GM23338 (cell line): Measurements from ENCODE around the gene TFPI. TPM values are rescaled to one million over a fixed set of nuclear protein-coding genes. Genes with fewer than 3 reads are reported as not detected.

Experiments
- ATAC-seq: fragments of 200-7000 bp; cut with Tn5 transposase; 3 replicates; pipeline ENCODE4 v1.9.1; 2020
- DNase-seq: peaks from one replicate; pipeline ENCODE4 v3.0.0-alpha.2; 2015; ENCODE audit warnings: low spot score
- H2AFZ ChIP-seq: fragments of 200-600 bp; sonication (generic); 2 replicates; pipeline ENCODE4 v1.8.0; 2016; ENCODE audit warnings: antibody characterized with exemption, mild to moderate bottlenecking, moderate library complexity
- H3F3A ChIP-seq: fragments of 200-600 bp; sonication (generic); replicated peaks from 2 replicates; pipeline ENCODE4 v1.8.0; 2017; ENCODE audit warnings: antibody characterized with exemption, mixed run types, low read depth
- H3K27ac ChIP-seq: fragments of 200-600 bp; sonication (generic); 2 replicates; pipeline ENCODE4 v1.6.1; 2016; ENCODE audit warnings: low read depth
- H3K27me3 ChIP-seq: fragments of 200-600 bp; sonication (generic); 2 replicates; pipeline ENCODE4 v1.8.0; 2016; ENCODE audit warnings: mild to moderate bottlenecking, mixed run types, moderate library complexity; ENCODE audit not compliant: insufficient read depth
- H3K36me3 ChIP-seq: fragments of 200-600 bp; sonication (generic); 2 replicates; pipeline ENCODE4 v1.8.0; 2016; ENCODE audit warnings: mild to moderate bottlenecking; ENCODE audit not compliant: insufficient read depth
- H3K4me1 ChIP-seq: fragments of 200-600 bp; sonication (generic); 2 replicates; pipeline ENCODE4 v1.8.0; 2016; ENCODE audit warnings: mild to moderate bottlenecking, moderate library complexity; ENCODE audit not compliant: insufficient read depth
- H3K4me2 ChIP-seq: fragments of 200-600 bp; sonication (generic); 2 replicates; pipeline ENCODE4 v1.7.1; 2017; ENCODE audit warnings: mixed run types
- H3K4me3 ChIP-seq: fragments of 200-600 bp; sonication (generic); 2 replicates; pipeline ENCODE4 v1.6.1; 2016; ENCODE audit warnings: mixed run types
- H3K79me2 ChIP-seq: fragments of 200-600 bp; sonication (generic); replicated peaks from 2 replicates; pipeline ENCODE4 v1.8.0; 2017; ENCODE audit warnings: mild to moderate bottlenecking; ENCODE audit not compliant: insufficient read depth
- H3K9me2 ChIP-seq: fragments of 200-600 bp; sonication (generic); 2 replicates; pipeline ENCODE4 v1.8.0; 2017; ENCODE audit not compliant: insufficient read depth
- H4K20me1 ChIP-seq: fragments of 200-600 bp; sonication (generic); replicated peaks from 2 replicates; pipeline ENCODE4 v1.8.0; 2017; ENCODE audit warnings: mild to moderate bottlenecking; ENCODE audit not compliant: insufficient read depth
- H3K27ac Mint-ChIP-seq: 2 replicates; pipeline ENCODE4 v1.8.0; 2020; ENCODE audit warnings: inconsistent platforms, mild to moderate bottlenecking, moderate library complexity, mixed read lengths
- H3K27me3 Mint-ChIP-seq: 3 replicates; pipeline ENCODE4 v1.8.0; 2022; ENCODE audit warnings: low read depth, mild to moderate bottlenecking, moderate library complexity, mixed read lengths, inconsistent platforms; ENCODE audit not compliant: insufficient read depth, poor library complexity
- H3K36me3 Mint-ChIP-seq: 3 replicates; pipeline ENCODE4 v1.8.0; 2021; ENCODE audit warnings: low read depth, mild to moderate bottlenecking, inconsistent platforms, moderate library complexity, mixed read lengths
- H3K4me1 Mint-ChIP-seq: 3 replicates; pipeline ENCODE4 v1.8.0; 2020; ENCODE audit warnings: mild to moderate bottlenecking, inconsistent platforms, mixed read lengths
- H3K4me3 Mint-ChIP-seq: 3 replicates; pipeline ENCODE4 v1.8.0; 2021; ENCODE audit warnings: moderate library complexity, mild to moderate bottlenecking, inconsistent platforms, mixed read lengths
- H3K9me3 Mint-ChIP-seq: 3 replicates; pipeline ENCODE4 v1.8.0; 2020; ENCODE audit warnings: moderate library complexity, mild to moderate bottlenecking, inconsistent platforms, mixed read lengths
- CREB1 ChIP-seq: fragments of 250-450 bp; sonication (Bioruptor Pico); IDR thresholded peaks from 2 replicates; pipeline ENCODE4 v1.5.0; 2020; ENCODE audit warnings: low read depth, mild to moderate bottlenecking, moderate library complexity
- CTCF ChIP-seq, 2 experiments: fragments of 200-600 bp in 1 of 2; sonication (generic) in 1 of 2; conservative IDR thresholded peaks; 2 replicates each; pipeline versions ENCODE4 v1.5.1 to v1.6.1; 2016 to 2017; ENCODE audit warnings: antibody characterized with exemption in 2 of 2, low read depth in 2 of 2, mild to moderate bottlenecking in 2 of 2, moderate library complexity in 1 of 2
- ETS1 ChIP-seq: IDR thresholded peaks from 2 replicates; pipeline ENCODE4 v1.6.1; 2016; ENCODE audit warnings: antibody characterized with exemption
- EZH2 ChIP-seq: fragments of 200-600 bp; sonication (generic); IDR thresholded peaks from one replicate; pipeline ENCODE4 v1.8.0; 2017; ENCODE audit warnings: antibody characterized with exemption, mild to moderate bottlenecking, low read depth; ENCODE audit not compliant: unreplicated experiment
- EZH2phosphoT487 ChIP-seq: fragments of 200-600 bp; sonication (generic); IDR thresholded peaks from one replicate; pipeline ENCODE4 v1.8.1; 2018; ENCODE audit warnings: antibody characterized with exemption; ENCODE audit not compliant: unreplicated experiment
- JUNB ChIP-seq: IDR thresholded peaks from one replicate; pipeline ENCODE4 v1.6.1; 2016; ENCODE audit warnings: antibody characterized with exemption; ENCODE audit not compliant: unreplicated experiment
- NANOG ChIP-seq: IDR thresholded peaks from 2 replicates; pipeline ENCODE4 v1.6.1; 2016; ENCODE audit warnings: antibody characterized with exemption, borderline replicate concordance
- REST ChIP-seq: IDR thresholded peaks from one replicate; pipeline ENCODE4 v1.6.1; 2018; ENCODE audit warnings: antibody characterized with exemption; ENCODE audit not compliant: unreplicated experiment
- STAT1 ChIP-seq: IDR thresholded peaks from one replicate; pipeline ENCODE4 v1.6.1; 2016; ENCODE audit warnings: antibody characterized with exemption; ENCODE audit not compliant: unreplicated experiment
- polyA plus RNA-seq: library from polyadenylated mRNA; unstranded; fragments of >200 nt; fragmentation: Nextera tagmentation; extraction: Ambion mirVana; gene quantifications from 2 replicates; pipeline ENCODE4 v1.2.1, GENCODE V29; 2016
- total RNA-seq: library from RNA; depleted of rRNA; stranded (reverse); fragments of >200 nt; shearing (Covaris generic); gene quantifications from 2 replicates; pipeline ENCODE4 v1.2.3, GENCODE V29; 2014

Gene TFPI
- total and polyA plus RNA-seq, 2 experiments from 2014 or later: 1.8 to 1.9 TPM

- TF ChIP-seq JUNB: no peak
These were observed 15.3 kb upstream of the TFPI start (continued) for GRCh38 chr2:187569571-187569970.

GRCh38 chr2:187569042-187569441 is 14.8 kb upstream of the TFPI start:
- Histone ChIP-seq H3K4me3 (no peak overlapping the region), H3F3A (no peaks in the 10 kb centered on the region), H3K4me1 (peaks cover 8% of the 10 kb centered on the region; the same call in 1 of the 2 replicates), H3K79me2 (no peaks in the 10 kb centered on the region), H3K4me2 (no peak overlapping the region), H2AFZ (no peak overlapping the region), H3K9me2 (no peaks in the 10 kb centered on the region), H3K36me3 (no peaks in the 10 kb centered on the region), H4K20me1 (no peaks in the 10 kb centered on the region), H3K27me3 (no peaks in the 10 kb centered on the region), H3K27ac (no peak overlapping the region)
- no peak for DNase-seq
- Mint-ChIP-seq H3K27ac (no peak overlapping the region), H3K9me3 (peaks cover 20% of the 10 kb centered on the region), H3K4me1 (peaks cover 12% of the 10 kb centered on the region), H3K27me3 (peaks cover 2% of the 10 kb centered on the region), H3K4me3 (no peak overlapping the region), H3K36me3 (peaks cover 19% of the 10 kb centered on the region)
- TF ChIP-seq CTCF (conservative IDR thresholded peaks at IDR 0.05; ENCODE audit: low read depth in 2 of 2) (no peak), JUNB (no peak), EZH2 (no peak), EZH2phosphoT487 (no peak), REST (no peak), NANOG (no peak), STAT1 (no peak), ETS1 (no peak), CREB1 (CRISPR knock-in tag) (no peak)
- ATAC-seq: no peak
